NCI-H1930 (cell line): ENCODE data around the gene TMEFF1.

Experiments
- DNase-seq, 2 experiments: peaks; one replicate each; lab custom pipeline; 2025; lab: John Stamatoyannopoulos, UW

TMEFF1 gene

DNA sequence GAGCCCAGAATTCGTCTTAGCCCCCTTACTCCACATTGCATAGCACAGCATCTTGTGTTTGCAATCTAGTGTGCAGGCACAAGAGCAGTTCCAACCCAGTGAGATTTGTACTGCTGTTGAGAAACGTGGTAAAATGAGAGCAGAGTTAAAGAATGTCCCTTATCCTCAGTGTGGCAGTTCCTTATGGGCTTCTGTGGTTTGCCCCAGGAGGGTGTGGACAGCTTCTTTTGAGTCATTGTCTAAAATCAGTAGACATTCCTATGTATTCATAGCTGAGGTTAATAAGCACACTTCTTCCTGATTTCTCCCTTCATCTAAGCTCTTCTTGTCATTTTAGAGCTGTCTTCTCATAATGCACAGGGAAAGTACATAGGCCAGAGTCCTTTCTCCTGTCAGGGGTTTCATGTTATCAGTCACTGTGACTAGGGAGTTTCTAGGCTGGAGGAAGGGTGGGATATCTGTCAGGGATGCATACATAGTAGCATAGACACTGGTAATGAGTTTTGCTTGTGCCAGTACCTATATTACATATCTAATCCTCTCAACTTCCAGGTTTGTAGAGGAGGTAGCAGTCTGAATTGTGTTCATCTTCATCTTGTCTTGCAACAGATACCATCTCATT lies 102.9 kb downstream of the TMEFF1 start:
- DNase-seq, result no peak

DNA sequence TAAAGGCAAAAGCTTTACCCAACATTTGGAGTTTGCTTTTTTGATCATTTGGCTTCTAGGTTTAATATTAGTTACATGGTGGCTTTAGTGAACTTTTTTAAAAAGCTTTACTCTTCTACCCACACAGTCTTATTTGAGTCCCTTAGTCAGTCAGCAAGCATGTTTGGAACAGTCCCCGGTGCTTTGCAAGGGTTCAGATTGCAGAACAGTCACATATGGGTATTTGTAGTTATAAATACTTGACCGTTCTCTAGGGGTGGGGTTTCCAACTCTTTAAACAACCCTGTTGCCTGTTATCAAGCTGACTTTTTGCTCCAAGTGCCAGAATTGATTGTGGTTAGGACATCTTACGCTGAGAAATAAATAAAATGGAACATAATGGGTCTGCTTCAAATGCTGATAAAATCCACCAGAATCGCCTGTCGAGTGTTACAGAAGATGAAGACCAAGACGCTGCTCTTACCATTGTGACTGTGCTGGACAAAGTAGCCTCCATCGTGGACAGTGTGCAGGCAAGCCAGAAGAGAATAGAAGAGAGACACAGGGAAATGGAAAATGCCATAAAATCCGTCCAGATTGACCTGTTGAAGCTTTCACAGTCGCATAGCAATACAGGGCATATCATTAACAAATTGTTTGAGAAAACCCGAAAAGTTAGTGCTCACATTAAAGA lies 105.0 kb downstream of the TMEFF1 start, which contains the start of gene CAVIN4:
CAVIN4 (plus strand) TSS at position 304 of the 673 bp plus-strand sequence; CDS start at position 369, 65 bp downstream.
- no peak for DNase-seq

DNA sequence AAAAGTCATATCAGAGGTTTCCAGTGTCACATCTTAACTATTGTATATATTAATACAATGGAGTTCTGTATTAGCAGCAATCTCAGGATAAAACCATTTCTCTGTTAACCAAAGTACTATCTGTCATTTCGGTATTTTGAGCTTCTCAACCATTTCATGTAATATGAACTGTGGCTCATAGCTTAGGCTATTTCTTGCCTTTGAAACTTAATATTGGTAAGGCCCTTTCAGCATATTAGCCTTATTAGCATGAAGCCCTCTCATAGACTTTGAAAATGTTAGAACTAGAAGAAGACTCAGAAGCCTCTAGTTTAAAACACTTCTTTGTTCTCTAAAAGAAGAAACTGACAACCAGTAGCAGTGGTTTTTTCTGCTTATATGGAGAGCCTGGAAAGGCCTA lies 105.7 kb downstream of the TMEFF1 start:
- DNase-seq, result no peak

DNA sequence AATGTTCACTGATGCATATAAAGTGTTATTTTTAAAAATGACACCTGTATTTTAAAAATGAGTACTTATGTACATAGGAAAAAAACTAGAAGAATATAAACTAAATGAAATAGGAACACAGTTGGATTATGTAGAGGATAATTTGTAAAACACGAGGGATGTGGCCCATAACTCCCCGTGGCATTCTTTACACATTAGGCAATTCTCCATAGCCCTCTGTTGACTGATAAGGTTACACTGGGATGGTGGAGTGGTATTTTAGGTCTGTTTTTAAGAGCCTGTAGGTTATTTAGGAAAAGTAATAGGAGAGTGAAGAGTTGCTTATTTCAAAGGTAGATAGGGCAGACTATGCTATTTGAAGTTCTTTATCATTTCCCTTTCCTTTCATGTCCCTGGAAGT lies 106.7 kb downstream of the TMEFF1 start:
- DNase-seq, result no peak

DNA sequence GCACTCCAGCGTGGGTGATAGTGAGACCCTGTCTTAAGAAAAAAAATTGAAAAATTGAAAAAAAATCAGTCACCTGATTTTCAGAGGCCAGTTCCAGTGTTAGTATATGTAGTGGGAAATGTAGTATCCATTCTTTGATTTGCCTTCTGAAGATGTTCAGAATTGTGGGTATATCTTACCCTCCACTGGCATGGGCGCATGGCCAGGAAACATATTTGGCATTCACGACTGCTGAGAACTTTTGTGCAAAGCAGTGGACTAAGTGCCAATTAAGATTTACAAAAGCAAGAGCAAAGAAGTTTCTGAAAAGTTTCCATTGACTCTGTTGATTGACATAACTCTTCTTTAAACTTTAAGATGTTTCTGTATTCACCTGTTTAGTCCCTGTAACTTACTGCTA lies 107.3 kb downstream of the TMEFF1 start:
- no peak for DNase-seq

DNA sequence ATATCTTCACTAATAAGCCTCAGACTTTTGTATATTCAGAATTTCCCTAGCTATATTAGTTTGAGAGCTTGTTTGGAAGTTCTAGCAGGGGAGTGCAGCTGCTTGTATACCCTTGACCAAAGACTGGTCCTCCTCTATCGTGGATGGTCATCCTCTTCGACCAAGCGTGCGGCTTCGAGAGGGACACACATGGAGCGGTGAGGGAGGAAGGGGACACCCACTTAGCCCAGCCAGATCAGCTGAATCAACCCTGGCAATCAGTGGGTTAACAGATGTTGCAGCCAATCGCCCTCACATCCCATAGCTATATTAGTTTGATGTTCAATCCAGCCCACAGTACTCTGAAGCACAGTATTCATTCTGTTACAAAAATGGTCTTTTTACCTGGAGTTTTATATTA lies 108.1 kb downstream of the TMEFF1 start:
- DNase-seq, result no peak

DNA sequence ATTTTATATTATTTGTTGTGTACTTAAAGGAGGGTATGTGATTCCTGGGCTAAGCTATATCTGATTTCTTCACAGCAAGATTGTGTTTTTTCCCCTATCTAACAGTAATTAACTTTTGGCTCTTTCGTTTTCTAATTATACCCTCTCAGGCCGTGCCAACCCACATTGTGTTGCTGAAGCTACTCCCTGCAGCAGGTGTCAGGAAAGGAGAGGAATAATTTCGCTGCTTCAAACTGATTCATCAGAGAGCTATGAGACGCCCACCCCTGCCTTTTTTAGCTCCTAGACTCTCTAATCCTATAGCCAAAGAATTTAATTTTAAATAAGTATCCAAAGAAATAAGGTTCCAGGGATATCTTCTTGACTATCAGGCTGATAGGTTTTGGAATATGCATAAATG lies 108.7 kb downstream of the TMEFF1 start:
- no peak for DNase-seq

DNA sequence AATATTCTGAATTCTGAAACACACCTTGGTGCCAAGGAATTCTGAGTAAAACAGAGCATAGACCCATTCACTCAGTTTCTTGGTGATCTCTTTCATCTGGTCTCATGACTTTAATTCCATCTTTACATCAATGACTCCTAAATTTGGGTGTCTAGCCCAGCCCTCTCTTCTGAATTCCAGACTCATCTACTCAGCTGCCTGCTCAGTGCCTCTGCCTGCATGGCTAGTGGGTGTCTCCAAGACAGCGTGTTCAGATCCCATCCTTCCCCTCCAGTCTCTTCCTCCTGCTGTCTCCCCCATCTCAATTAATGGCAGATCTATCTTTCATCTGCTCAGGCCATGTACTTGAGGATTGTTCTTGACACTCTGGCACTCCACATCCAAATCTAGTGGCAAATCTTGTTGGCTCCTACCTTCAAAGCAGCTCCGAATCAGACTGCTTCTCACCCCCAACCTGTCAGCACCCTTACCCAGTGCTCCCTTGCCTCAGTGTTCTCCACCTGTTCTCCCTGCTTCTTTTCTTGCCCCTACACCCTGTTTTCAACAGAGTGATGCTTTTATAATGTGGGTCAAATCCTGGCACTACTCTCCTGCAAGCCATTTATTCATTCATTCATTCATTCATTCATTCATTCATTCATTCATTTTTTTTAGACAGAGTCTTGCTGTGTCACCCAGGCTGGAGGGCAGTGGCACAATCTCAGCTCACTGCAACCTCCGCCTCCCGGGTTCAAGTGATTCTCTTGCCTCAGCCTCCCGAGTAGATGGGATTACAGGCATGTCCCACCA lies 110.3 kb downstream of the TMEFF1 start:
- no peak for DNase-seq

DNA sequence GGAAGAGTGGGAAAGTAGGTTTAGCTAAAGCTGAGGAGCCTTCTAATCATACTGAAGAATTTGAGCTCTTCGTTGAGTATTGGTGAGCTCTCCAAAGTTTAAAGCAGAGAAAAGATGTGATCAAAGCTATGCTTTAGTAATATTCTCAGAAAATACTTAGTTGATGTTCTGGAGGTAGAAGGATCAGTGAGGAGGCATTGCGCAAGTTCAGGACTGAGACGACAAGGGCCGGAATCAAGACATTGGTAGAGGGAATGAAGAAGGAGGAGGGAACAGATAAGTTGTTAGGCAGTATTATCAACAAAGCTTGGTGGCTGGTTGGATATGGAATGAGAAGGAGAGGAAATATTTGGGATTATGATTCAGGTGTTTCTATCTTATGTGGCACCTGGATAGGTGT lies 112.0 kb downstream of the TMEFF1 start:
- no peak for DNase-seq

DNA sequence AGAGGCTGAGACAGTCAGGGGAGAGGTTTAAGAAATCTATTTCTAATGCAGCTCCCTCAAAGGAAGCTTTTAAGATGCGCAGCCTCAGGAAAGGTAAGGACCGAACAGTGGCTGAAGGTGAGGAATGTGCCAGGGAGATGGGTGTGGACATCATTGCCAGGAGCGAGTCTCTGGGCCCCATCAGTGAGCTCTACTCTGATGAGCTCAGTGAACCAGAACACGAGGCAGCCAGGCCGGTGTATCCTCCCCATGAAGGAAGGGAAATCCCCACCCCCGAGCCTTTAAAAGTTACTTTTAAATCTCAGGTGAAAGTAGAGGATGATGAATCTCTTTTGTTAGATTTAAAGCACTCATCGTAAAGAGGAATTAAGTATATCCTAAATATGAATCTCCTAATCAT lies 113.1 kb downstream of the TMEFF1 start:
- DNase-seq, result no peak

DNA sequence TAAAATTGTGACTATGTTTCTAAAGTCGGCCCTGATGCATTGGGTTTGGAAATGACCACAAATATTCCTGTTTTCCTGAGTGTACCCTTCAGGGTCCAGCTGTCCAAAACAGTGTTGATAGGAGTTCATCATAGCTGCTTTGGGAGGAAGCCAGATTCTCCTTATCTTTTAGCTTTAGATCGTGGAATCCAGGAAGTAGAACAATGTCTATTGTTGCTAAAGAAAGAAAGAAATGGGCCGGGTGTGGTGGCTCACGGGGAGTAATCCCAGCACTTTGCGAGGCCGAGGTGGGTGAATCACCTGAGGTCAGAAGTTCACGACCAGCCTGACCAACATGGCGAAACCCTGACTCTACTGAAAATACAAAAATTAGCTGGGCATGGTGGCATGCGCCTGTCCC lies 114.4 kb downstream of the TMEFF1 start:
- no peak for DNase-seq

DNA sequence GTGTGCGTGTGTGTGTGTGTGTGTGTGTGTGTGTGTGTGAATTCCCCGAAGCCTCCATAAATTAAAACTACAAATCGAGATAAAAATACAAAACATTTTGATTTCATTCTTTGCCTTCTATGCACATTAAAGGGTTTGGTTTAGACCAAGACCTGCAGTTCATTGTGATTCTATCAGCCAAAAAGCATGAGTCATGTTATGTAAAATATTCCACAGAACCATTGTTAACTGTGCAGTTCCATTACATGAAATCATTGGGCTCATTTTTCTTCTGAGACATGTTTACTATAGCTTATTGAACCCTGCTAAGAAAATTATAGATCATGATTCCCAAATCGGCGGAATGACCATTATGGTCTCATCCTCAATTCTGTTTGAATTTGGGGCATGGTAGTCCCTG lies 116.6 kb downstream of the TMEFF1 start:
- DNase-seq, result no peak

DNA sequence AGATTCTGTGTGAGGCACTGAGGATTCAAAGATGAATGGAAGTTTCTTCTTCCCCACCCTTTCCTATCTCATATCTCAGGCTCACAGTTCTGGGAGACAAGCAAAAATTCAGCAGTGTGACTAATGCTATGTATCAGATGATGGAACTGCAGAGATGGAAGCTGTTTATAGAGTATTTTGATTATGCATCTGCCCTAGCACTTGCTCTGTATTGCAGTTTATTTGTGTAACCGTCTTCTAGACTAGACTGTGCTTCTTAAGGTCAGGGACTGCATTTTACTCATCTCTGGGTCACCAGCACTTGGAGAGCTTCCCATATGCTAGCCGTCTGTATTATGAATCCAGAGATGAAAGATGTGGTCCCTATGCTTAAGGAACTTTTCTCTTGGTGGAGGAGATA lies 117.5 kb downstream of the TMEFF1 start:
- DNase-seq, result no peak

DNA sequence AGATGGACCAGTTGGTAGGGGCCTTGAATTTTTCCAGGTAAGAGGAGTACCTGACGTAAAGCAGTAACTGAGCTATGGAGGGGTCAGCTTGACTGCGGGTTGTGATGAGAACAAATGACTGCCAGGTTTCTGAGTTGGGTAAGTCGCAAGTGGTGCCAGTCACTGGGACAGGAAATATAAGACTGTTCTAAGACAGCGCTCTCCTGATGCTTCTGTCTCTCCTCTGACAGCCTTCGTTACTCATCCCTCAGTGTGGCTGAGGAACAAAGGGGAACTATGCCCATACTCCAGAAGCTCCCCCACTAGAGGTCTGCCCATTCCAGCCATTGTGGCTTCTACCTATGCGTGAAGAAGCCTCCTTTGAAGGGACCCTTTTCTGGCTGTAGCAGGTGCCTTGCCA lies 118.2 kb downstream of the TMEFF1 start:
- DNase-seq, result no peak

DNA sequence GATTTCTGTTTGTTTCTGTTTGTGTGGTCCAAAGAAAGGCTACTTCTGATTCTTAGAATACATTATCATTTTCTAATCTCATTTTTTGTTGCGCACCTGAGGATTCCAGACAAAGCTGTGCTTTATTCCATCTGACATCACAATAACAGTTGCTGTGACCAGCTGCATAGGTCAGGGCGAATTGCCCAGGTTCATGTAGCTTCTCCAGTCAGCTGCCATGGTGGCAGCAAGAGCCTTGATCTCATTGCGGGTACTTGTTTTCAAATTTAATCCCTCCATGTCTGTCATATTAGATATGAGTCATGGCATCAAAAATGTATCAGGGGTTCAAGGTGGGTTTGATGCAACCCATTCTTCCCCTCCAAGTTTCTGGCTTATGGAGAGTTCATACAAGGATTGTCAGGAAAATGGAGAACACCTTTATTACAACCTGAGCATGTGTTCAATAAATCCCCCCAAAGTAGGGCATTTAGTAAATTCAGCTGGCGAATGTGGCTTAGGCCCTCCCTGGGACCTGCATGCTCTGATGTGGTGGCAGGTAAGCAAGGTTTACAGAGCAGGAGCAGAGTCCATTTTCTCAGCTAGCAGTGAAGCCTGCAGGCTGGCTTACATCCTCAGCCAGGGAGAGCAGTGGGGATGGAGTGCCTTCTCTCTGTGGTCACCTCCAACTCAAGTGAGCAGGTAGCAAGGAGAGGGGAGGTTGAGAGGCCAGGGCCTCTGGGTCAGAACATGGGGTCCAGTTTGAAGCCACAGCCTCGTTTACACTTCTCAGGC lies 118.9 kb downstream of the TMEFF1 start:
- DNase-seq, result no peak

DNA sequence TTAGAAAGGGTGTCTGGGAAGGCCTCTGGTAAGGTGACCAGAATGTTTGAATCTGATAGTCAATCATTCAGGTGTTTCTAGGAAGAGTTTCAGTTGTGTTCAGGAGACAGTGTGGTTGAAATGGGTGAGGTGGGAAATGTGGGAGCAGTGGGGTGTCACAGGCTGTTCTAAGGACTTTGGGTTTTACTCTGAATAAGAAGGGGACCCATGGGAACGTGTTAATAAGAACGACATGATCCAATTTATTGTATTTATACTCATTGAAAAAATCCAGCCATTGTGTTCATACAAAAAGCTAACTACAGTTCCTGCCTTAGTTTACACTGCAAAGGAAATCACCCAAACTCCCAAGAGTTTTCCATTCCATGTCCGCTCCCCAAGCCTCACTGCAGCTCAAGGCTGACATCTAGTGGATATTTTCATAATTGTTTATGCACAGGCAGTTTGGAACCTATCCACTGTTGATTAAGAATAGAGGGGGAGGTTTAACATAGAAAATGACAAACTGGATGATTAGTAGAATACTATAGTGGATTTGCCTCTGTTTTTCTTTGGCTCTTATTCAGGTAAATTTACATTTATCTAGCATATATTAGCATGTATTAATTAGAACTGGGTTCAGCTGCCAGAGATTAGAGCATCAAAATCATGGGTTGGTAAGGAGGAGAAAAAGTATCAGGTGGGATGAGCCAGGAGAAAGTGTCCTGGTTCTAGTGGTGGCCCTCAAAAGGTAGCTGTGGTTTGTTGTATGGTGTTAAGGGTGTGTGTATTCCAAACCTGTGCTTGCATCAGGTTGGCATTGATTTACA lies 122.6 kb downstream of the TMEFF1 start:
- DNase-seq, result peak; percentile 25 to 54

DNA sequence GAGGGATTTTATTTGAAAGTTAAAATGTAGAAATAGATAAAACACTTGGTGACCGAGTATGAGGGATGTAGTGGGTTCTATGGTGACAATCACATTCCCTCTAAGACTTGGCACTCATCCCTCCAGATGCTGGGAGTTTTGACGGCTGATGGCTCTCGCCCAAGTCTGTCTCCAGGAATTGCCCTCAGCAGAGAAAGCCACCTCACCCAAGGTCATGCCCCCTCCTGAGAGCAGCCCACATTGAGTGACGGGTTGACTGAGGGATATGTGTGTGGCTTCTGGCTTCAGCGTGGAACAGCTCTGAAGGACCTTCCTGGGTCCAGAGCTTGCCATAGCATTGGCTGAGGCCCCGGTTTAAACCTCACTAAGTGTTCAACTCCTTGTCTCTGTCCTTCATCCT lies 124.3 kb downstream of the TMEFF1 start:
- DNase-seq, result no peak

DNA sequence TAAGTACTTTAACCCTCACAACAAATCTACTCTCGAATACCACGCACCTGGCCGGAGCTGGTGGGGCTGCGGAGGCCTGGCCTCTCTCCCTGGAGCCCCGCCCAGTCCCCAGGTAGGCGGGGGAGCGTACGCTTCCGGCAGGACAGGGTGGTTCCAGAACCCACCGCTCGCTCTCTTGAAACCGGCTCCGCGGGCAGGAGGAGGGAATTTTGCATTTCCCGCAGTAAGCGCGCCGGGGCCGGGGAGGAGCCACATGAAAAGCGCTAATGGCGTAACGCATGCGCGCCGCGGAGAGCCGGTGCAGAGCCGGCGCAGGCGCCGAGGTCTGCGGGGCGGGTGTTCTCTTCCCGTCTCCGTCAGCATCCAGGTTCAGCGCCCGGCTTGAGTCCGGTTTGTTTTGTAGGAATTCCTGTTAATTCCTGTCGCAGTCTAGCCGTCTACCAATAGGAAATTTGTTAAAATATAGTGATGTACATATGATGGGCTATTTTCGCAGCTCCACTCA lies 125.7 kb downstream of the TMEFF1 start:
- peak; percentile 64 to 71 for DNase-seq

DNA sequence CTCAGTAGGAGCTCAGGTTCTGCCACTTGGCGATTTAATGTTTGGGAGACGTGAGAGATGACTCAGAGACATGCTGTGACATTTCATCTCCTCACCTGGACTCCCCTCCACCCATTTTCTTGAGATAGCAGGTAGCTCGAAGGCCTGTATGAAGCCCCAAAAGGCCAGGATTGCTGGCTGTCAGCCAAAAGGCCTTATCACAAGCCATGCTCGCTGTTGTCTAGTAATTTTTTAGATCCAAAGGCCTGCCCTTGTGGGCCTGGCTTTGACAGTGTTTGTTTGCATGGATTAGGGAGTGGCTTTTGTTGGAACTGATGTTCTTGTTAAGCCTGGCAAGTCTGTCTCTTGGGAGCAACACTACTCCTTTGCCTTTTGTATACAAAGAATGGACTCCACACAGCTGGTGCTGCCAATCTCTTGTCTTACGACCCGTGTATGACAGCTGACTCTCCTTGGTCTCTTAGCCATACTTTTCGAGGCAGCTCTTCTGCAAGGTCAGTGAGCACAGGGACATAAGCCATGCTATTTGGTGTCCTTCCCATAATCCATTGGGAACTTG lies 127.7 kb downstream of the TMEFF1 start:
- no peak for DNase-seq

DNA sequence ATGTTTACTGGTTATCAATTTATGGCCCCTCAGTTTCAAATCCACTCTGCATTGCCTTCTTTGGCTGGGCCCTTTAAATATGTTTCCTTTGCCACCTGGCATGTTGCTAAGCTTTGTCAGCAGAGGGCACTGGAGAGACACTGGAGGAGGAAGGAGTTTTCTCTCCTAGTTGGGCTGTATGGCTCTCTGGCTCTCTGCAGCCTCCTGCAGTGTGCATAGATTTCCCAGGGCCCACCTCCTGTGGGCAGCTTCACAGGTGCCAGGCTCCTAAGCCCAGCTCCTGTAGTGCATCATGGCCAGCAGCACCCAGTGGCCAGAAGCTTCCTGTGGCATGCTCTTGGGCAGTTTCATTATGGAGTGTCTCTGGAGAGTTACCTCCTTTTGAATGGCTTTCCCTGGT lies 128.3 kb downstream of the TMEFF1 start:
- peak; percentile 21 to 22 for DNase-seq

DNA sequence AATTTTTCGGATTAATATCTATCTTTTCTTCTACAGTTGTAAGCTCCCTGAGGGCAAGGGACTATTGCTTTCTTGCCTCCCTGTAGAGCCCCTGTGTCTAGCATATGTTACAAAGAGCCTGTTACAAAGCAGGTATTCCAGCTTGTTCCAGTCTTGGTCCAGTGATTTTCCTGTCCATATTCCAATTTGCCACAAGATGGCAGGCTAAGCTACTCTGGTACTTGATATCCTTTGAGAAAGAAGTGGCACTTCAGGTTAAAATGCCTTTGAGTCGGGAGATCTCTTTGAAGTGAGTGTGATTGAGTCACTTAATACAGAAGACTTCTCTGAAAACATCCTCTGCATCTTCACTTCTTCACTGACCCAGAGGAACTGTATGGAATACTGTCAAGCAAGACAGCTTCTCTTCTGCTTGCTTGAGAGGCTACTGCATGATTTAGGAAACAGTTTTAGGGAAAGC lies 129.4 kb downstream of the TMEFF1 start:
- peak; percentile 12 to 49 for DNase-seq
